Activated CD4-positive, alpha-beta T cell treated with anti-CD3 and anti-CD28 coated beads, Interleukin-2, amount 50 U/mL, for 16 hours (primary cell): ENCODE measurements around the gene SND1.
"Not testable (repeated sequence)": the region's sequence is repeated elsewhere in the genome, so short reads cannot be mapped to it uniquely, and the experiment has no call there.

ENCODE experiments used
- DNase-seq: peaks from one replicate; pipeline ENCODE4 v3.0.0-alpha.2; 2020

Gene SND1

DNA sequence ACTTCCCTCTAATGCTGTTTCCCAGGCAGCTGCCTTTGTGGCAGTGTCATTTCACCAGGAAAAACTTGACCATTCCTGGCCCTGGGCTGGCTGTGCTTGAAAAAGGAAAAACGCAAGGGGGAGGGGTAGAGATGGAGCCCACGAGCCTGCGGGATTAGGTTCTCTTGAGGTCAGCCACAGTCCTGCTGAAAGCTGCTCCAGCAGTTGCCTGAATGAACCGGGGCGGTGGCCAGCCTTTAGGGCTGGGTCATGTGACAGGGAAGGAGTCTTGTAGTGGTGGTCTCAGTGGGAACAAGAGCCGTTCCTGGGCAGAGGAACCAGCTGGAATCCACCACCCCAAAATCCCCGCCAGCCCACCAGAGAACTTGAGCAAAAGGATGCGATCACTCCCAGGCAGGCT is 430.4 kb downstream of the SND1 start:
- DNase-seq = no peak

DNA sequence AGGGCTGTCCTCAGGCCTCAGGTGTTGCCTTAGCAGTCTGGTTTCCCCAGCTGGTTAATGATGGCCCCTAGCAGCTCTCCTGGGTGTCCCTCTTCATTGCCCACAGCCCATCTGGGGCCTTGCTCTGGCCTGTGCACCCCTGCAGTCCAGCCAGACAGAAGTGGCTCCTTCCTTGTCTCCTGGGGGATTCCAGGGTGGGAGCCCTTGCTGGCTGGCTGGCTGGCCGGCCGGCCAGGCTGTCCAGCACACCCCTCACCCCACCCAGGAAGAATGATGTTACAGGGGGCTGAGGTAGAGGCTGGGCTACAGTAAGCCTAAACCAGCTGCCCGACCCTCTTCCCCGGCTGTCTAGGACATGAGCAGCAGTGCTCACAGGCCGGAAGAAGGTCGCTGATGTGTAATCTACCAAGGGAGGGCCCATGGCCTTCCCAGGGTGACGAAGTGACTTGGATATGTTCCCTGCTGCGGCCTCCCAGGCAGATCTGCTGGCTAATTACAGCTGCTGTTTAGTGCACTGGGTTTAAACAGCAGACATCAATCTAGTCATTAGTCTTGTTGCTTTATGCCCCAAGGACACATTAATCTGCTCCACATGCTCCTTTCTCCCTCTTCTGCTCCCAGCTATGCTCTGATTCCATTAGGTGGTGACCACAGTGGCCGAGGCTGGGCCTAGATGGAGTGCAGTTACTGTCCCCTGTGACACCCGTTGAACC is 433.1 kb downstream of the SND1 start:
- no peak for DNase-seq

GRCh38 chr7:128090492-128090891 is 438.5 kb downstream of the SND1 start:
- DNase-seq = no peak

- DNase-seq = no peak
Measured at GRCh38 chr7:128091106-128091505, 439.1 kb downstream of the SND1 start.

GRCh38 chr7:128092221-128092620 is 440.2 kb downstream of the SND1 start:
- no peak for DNase-seq

DNA sequence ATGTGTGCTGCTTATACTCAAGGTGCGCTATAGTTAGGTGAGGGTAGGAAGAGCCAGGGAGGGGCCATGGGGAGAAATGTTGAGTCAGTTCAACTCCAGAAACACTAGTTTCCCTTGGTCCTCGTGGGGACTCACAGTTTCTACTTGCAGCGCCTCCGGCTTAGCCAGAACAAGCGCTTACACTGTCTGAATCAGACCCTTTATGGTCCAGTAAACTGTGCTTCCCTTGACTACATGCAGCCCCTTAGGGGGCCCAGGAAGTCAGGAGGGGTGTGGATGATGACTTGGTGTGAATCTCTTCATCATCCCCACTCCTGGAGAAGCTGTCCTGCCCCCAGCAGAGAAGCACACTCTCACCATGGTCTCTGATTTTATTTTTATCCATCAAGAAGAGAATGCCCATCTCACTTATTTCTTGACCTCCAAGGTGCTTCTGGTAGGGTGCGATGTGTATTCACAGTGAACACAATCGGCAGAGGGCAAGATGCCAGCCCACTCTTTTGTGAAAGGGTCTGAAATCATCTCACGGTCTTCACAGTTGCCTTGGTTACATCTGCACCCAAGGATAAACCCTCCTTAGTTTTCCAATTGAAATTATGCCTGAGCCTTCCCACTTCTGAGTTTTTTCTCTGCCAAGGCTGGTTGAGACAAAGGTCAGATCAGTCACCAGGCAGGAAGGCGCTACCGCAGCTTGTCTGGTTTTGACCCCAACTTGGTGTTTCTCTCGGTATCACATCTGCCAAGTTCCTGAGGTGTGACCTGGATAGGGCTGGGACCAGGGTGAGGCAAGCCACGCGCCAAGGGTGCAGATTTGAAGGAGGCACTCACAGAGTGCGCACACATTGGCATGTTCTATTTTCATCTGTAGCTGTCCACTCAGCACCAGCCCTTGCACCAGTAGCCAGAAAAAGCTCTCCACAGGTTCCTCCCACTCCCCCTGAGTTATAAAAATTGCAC is 441.9 kb downstream of the SND1 start:
- DNase-seq = no peak

- no peak for DNase-seq
Measured at GRCh38 chr7:128094686-128095085, 442.7 kb downstream of the SND1 start.

DNA sequence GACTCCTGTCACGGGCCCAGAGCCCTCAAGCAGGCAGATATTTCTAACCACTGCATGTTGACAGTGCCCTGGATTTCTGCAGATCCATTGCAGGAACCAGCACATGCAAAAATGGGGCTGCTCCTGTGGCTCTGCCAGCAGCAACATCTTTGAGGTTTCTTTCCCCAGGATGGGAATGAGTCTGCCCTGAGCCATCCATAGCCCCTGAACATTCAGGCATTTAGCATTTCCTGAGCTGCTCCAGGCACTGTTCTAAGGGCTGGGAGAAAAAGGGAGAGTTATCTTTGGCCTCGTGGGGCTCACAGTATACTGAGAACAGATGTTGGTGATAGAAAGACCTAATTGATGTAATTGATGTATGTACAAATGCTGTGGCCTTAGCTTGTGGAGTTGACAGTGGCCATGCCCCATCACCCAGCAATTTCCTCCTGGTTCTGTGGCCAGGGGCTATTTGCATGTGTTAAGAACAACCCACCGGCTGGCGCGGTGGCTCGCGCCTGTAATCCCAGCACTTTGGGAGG is 445.3 kb downstream of the SND1 start:
- no peak for DNase-seq

- no peak for DNase-seq
Measured at GRCh38 chr7:128098629-128099028, 446.6 kb downstream of the SND1 start.

GRCh38 chr7:128099204-128099671 is 447.2 kb downstream of the SND1 start:
- no peak for DNase-seq

DNA sequence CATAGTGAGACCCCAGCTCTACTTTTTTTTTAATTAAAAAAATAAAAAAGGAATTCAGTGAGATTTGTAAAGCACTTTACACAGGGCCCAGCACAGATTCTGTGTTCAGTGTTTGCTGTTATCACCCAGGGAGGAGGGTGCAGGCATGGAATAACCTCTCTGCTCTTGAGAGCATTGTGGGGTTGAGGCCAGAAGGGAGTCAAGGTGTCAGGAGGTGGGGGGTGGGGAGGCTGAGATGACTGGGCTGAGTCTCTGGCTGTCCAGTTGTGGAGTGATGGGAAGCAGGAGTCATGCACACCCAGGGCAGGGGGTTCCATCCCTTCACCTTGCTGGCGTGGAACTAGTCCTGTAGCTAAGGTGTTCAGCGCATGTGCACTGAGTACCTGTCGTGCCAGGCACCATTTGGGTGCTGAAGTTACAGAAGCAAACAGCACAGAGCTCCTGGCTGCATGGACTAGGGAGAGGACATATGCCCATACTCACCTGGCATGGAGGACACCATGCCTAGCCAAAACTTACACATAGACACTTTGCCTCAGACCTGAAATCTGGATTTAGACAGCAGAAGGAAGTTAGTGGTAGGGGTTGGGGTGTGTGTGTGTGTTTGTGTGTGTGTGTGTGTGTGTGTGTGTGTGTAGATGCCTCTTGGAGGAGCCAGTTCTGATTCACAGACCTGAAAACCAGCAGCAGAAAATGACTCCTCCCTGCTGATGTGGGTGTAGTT is 448.4 kb downstream of the SND1 start:
- no peak for DNase-seq

- no peak for DNase-seq
Measured at GRCh38 chr7:128100949-128101713, 449.1 kb downstream of the SND1 start.

GRCh38 chr7:128102490-128103291 is 450.7 kb downstream of the SND1 start:
- no peak for DNase-seq

DNA sequence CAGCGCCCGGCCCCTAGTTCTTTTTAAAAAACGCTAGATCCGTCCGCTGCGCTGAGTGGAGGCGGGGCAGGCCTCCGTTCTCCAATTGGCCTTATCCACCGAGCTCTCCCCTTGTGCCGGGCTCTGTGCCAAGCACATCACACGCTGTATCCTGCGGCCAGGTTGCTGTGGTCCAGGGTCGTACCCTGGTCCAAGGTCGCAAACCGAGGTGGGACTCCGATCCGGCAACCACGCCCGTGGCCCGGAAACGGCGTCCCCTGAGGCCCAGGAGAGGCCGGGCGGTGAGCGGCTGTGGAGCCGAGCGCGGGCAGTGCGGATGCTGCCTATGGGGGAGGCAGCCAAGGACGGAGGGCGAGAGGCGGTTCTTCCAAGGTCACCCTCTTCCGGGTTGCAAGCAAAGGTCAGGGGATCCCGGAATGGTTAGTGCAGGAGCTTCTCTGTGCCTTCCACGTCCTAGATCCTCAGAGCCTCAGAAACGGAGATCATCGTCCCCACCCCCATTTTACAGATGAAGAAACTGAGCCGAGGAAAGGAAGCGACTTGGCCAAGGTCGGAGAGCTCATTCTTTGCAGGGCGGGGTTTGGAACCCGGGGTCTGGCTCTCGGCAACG is 451.6 kb downstream of the SND1 start:
- peak; percentile 32 for DNase-seq

DNA sequence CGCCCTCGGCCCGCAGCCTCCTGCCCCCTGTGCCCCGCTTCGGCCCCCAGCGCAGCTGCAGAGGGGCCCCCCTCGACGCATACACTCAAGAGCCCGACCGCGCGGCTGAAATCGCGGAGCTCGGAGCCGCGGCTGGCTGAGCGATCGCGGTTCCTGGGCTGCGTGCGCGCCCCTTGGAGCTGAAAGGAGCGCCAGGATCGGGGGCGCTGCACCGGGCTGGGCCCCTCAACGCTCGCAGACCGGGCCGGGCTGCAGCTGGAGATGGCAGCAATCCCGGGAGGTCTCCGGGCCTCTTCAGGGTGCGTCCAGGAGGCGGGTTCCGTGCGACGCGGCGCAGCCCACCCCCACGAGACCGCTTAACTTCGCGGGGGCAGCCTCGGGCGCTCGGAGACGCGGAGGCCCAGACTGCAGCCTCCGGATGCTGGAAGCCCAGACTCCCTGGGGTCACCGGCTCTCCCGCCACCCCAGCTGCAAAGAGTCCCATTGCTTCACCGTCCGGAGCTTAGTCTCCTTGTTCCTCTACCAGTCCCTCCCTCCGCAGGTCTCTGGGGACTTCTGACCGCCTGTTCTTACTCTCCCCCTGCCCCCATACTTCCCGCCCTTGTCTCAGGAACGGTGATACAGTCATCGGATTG is 452.2 kb downstream of the SND1 start:
- DNase-seq = no peak

- DNase-seq = no peak
Measured at GRCh38 chr7:128105228-128106022, 453.4 kb downstream of the SND1 start.

GRCh38 chr7:128106821-128107220 is 454.8 kb downstream of the SND1 start:
- DNase-seq = no peak

DNA sequence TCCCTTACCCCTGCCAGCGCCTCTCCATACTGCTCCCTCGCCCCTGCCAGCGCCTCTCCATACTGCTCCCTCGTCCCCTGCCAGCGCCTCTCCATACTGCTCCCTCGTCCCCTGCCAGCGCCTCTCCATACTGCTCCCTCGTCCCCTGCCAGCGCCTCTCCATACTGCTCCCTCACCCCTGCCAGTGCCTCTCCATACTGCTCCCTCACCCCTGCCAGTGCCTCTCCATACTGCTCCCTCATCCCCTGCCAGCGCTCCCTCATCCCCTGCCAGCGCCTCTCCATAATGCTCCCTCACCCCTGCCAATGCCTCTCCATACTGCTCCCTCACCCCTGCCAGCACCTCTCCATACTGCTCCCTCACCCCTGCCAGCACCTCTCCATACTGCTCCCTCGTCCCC is 455.5 kb downstream of the SND1 start:
- not testable (repeated sequence) for DNase-seq

GRCh38 chr7:128108129-128108528 is 456.1 kb downstream of the SND1 start:
- no peak for DNase-seq
